IgD-negative memory B cell (primary cell): ENCODE data around the gene MYO1H. TPM values are rescaled to one million over a fixed set of nuclear protein-coding genes. Genes with fewer than 3 reads are reported as not detected.

Experiments
- polyA plus RNA-seq: library from polyadenylated mRNA; unstranded; fragments of 300-500 nt; fragmentation: Illumina TruSeq; gene quantifications from one replicate; pipeline ENCODE4 v1.2.3, GENCODE V29; 2021

The MYO1H gene
- polyA plus RNA-seq, 1 donor from 2014 or later = not detected

Other genes with a start within 250 kb of the MYO1H start
- 2.4 TPM for gene ACACB, start 231.3 kb upstream of the MYO1H start, polyA plus RNA-seq
- gene FOXN4, start 38.6 kb upstream of the MYO1H start, polyA plus RNA-seq = not detected
- gene KCTD10, start 129.4 kb downstream of the MYO1H start, polyA plus RNA-seq = 18.3 TPM
- 23.3 TPM for gene UBE3B, start 129.7 kb downstream of the MYO1H start, polyA plus RNA-seq
- 21.7 TPM for gene MMAB, start 225.6 kb downstream of the MYO1H start, polyA plus RNA-seq
- 2.6 TPM for gene MVK, start 225.9 kb downstream of the MYO1H start, polyA plus RNA-seq